COLO668 (cell line): Measurements from ENCODE around the gene SLC22A12.
"Not testable (repeated sequence)": the region's sequence is repeated elsewhere in the genome, so short reads cannot be mapped to it uniquely, and the experiment has no call there.

Source experiments
- DNase-seq: peaks from one replicate; lab custom pipeline; 2025; ENCODE audit not compliant: unreplicated experiment; lab: John Stamatoyannopoulos, UW

Gene SLC22A12

DNA sequence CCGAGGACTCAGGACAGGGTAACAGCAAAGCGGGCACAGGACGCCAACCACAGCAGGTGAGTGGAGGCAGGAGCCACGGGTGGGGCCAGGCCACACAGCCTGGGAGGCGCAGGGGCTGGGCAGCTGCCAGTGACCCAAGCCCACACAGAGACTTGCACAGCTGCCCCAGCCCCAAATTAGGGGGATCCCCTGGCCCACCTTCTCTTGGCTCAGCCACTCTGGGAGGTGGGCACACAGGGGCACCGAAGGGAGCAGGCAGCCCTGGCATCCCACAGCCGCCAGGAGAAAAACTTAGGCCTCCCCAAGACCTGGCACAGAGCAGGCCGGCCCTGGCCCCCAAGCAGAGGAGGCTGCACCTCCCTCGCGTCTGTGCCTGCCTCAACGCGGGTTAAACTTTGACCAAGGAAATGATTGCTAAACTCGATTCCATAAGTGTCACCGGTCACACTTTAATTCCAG is at the start of gene SLC22A12:
SLC22A12 (plus strand) TSS at position 458 of the 459 bp plus-strand sequence. CDS start 337 bp downstream, outside the sequence.
- no peak for DNase-seq

DNA sequence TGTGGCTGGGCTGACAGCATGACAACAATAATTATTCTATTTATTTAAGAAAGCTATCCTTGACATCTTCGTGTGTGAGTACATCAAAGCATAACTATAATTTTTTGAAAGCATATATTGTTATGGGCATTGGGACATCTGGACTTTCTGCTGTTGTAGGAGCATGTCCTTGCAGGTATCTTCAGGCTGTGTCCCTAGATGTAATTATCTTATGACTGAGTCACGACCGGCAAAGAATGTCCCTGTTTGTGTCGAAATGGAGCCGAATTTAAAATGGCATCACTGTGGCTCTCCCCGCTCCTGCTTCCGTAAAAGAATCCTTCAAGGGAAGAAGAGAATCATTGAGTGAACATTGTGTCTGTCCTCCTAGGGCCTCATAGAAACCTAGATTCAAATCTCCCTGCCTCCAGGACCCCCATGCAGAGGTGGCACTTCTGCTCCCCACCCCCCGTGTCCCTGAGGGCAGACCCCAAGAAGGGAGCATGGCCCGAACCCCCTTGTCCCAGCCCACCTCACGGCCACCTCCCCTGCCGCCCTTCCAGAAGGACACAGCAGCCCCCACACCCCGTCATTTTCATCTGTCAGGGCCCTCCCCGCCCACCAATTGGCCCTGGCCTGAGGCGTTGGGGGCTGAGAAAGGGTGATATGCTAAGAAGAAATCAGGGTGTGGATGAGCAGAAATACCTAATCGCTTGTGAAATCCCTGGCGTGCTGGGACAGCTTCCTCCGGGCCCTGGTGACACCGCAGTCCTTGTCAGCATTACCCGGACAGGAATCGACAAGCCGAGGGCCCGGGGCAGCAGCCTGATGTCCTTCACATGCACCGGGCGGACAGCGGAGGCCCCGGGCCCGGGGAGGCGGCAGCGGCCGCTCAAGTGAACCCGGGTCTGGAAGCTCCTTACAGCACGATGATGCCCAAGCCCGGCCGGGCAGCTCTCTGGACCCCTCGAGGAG is 48.6 kb upstream of the SLC22A12 start:
- DNase-seq: no peak

DNA sequence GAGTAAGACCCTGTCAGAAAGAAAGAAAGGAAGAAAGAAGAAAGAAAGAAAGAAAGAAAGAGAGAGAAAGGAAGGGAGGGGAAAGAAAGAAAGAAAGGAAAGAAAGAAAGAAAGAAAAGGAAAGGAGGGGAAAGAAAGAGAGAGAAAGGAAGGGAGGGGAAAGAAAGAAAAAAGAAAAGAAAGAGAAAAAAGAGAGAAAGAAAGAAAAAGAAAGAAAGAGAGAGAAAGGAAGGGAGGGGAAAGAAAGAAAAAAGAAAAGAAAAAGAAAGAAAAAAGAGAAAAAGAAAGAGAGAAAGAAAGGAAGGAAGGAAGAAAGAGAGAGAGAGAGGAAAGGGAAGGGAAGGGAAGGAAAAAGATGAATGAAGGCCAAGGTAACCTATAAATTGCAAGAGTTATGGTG is 47.2 kb upstream of the SLC22A12 start:
- DNase-seq: no peak

- no peak for DNase-seq
Measured at GRCh38 chr11:64544616-64545296, 46.3 kb upstream of the SLC22A12 start.

DNA sequence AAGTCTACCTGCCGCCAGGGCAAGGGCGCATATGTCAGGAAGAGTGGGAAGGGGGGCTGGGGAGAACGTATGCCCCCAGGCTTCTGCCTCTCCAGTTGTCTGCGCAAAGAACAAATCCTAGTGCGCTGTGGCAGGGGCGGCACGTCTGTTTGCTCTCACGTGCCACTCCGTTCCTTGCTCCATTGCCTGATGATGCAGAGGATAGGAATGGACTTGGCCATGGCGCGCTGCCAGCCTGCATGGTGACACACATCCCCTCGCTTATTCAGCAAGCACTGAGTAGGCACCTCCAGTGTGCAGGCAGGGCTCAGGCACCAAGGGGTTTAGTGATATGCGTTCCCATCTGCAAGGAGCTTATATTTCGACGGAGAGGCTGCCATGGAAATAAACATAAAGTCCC is 45.4 kb upstream of the SLC22A12 start:
- no peak for DNase-seq

DNA sequence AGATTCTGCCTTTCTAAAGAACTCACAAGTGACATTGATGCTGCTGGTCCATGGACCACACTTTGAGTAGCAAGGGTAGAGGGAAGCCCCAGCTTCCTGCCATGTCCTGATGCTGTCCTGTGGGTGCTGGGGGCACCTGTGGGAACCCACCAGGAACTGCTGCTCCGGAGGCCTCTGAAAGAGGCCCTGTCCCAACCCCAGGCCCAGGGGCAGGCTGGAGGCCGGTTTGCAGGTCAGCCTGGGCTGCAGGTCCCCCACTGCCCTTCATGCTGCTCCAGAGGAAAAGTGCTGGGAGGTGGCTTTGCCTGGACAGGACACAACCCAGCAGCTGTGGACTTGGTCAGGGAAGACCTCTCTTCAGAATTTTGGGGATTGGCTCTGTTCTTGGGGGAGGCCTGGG is 44.8 kb upstream of the SLC22A12 start:
- no peak for DNase-seq

DNA sequence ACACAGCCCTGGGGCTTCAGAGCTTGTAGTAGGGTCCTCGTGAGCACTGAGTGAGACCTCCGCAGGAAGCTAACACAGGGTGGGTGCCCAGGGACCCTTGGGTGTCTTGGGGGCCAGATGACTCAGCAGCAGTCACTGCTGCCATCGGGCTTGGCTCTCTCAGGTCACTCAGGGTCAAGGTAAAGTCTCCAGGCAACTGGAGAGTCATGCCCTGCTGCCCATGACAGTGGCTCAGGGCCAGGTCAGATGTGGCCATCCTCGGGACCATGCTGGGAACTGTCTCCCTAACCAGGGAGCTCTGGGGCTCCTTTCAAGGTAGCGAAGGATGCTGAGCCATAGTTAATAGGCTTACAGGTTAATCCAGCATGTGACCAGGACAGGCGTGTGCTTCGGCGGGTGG is 44.4 kb upstream of the SLC22A12 start:
- DNase-seq: no peak

GRCh38 chr11:64549969-64550368 is 41.1 kb upstream of the SLC22A12 start:
- no peak for DNase-seq

DNA sequence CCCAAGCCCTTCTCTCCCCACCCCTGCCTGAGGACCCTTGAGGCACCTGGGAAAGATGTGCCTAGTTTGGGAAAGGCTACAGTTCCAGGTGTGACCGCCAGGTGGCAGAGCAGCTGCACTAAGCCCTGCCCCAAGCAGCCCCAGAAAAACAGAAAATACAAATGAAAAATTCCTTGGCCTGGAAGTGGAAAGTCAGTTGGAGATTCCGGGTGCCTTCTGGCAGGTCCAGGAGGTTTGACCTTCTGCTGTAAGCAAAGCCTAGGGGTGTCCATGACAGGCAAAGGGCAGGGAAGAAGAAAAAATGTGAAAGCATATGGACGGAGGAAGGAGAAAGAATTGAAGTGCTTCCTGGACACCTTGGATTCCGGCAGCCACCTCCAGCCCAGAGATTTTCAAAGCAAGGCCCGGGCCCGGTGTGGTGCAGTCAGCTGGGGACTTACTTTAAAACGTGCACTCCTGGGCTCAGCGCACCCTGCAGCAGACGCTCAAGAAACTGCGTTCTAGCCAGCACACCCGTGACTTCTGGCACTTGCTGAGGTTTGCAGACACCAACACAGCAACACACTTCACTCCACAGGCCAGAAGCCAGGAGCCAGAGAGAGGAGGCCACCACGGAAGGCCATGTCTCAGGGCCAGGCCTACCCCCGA is 37.3 kb upstream of the SLC22A12 start:
- peak; percentile 30 for DNase-seq

DNA sequence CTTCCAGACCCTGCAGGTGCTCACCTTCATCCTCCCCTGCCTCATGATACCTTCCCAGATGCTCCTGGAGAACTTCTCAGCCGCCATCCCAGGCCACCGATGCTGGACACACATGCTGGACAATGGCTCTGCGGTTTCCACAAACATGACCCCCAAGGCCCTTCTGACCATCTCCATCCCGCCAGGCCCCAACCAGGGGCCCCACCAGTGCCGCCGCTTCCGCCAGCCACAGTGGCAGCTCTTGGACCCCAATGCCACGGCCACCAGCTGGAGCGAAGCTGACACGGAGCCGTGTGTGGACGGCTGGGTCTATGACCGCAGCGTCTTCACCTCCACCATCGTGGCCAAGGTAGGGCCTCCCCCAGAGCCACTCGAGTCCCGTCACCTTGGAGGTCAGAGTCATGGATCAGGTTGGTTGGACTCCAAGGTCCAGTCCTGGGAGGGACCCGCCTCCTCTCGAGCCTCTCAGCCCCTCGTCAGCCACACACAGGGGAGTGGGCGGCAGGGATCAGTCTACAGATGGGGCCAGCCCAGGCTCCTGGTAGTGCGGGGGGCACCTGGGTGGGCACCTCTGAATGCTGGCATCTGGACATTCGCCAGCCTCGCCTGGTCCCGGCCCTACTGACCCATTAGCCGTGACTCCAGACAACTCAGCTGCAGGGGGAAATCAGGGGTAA is 34.8 kb upstream of the SLC22A12 start:
- no peak for DNase-seq

DNA sequence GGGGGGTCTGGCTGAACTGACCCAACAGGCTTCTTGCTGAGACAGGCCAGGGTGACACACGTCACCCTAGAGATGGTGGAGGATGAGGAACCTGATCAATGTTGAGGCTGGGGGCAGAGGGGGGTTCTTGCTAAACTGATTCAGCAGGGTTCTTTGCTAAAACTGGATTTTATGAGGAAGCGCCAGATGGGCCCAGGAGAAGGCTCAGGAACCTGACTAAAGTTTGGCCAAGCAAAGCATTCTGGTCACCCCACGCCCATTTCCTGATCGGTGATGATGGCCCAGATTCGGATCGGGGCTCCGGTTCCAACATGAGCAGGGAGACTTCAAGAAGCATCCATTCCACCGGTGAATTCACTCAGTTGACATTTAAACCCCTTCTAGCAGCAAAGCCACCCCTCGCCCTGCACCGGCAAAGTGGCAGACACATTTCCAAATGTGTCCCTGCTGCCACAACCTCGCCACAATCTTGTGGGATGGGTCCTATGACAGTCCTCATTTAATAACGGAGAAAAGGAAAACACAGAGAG is 34.2 kb upstream of the SLC22A12 start:
- no peak for DNase-seq

- no peak for DNase-seq
Measured at GRCh38 chr11:64558065-64558745, 32.8 kb upstream of the SLC22A12 start.

- DNase-seq: no peak
Measured at GRCh38 chr11:64558869-64559268, 32.2 kb upstream of the SLC22A12 start.

DNA sequence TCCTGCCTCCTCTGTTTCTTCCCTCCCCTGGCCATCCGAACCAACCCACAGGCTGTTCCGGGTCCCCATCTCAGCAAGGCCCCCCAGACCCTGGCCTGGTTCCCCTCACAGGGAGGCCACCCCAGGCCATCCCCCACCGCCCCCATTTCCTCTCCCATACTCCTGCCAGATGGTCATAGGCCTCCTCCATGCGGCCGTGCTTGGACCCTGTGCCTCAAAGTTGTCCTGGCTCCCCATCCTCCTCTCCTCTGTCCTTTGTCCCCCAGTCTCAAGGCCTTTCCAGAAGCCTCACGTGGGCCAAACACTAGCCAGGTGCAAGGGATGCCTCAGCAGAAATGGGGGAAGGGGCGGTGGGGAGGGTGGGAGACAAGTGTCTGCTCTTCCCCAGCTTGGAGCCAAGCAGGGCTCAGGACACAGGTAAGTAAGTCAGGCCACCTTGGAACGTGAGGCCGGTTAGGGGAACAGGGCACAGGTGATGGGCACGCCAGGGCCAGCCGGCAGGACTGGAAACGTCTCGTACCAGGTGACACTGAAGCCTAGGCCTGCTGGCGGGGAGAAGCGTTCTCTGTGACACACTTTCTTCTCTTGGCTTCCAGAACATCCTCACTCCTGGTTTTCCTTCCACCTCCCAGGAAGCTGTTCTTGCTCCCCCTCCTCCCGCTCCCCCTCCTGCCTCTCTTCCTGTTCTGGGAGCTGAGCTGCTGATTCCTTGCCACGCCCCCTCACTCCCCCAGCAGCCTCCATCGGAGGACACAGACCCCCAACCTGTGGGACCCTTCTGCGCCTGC is 31.5 kb upstream of the SLC22A12 start:
- no peak for DNase-seq

DNA sequence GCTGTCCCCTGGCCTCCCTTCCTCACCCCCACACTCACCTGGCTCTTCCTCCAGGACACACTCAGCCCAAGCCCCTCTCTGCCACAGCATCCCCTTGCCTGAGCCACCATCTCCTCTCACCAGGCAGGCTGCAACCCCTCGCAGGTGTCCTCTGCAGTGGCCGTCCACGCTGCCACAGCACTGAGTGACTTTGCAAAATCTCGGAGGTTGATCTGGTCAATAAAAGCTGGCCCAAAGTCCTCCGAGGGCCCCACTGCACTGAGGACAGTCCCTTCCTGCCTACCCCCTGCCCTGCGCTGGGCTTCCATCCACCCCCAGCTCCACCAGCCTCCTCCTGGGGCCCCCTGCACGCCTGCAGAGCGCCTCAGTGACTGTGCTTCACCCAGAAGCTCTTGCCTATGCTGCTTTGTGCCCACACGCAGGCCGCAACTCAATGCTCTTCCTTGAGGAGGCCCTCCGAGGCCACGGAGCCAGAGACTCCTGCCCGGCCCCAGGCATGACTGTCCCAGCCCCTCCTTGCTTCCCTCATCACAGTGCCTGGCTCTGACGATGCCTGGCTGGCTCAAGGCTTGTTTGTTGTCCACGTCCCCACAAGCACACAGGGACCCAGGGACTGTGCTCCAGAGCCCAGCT is 30.8 kb upstream of the SLC22A12 start:
- no peak for DNase-seq

DNA sequence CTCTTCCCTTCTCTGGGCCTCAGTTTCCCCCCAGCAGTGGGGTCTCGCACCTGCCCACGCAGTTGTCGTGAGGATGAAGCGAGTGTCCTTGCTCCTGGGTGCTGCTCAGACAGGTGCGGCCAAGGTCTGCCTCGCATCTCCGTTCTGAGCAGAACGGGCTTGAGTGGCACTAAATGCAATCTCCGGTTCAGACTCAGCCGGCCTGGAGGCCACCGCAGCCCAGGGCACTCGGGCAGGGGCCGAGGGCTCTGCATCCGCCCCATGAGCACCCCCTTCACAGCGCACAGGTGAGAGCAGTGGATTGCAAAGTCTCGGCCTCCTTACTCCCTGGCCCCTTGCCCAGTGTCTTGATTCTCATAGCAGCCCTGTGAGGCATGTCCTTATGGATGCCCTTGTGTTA is 30.1 kb upstream of the SLC22A12 start:
- no peak for DNase-seq

DNA sequence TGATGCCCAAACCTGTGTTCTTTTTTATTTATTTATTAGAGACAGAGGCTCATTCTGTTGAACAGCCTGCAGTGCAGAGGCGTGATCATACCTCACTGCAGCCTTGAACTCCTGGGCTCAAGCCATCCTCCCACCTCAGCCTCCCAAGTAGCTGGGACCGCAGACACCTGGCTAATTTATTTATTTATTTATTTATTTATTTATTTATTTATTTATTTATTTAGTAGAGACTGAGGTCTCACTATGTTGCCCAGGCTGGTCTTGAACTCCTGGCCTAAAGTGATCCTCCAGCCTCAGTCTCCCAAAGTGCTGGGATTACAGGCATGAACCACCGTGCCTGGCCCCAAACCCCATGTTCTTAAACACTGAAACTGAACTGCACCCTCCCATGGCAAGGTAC is 29.6 kb upstream of the SLC22A12 start:
- DNase-seq: not testable (repeated sequence)

GRCh38 chr11:64561984-64562722 is 28.9 kb upstream of the SLC22A12 start:
- no peak for DNase-seq
